ENCODE results near the gene CCNC.
A peak's percentile ranks its signal among the peaks of the same experiment; 100 is the strongest.

CCNC gene

GRCh38 chr6:99543968-99544367, 24.5 kb downstream of the CCNC start:
- no peak for DNase-seq

- no peak for DNase-seq
These were observed 37.8 kb downstream of the CCNC start for GRCh38 chr6:99530627-99531026.

DNA sequence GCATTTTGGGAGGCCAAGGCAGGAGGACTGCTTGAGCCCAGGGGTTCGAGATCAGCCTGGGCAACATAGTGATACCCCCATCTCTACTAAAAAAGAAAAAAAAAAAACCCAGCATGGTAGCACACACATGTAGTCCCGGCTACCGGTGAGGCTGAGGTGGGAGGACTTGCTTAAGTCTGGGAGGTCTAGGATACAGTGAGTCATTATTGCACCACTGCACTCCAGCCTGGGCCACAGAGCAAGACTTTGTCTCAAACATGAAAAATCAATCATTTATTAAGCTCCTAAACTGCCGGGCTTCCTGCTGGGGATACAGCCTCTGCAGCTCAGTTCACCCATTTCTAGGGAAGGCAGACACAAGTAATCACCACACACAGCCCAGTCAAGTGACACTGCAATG, 45.9 kb downstream of the CCNC start:
- DNase-seq: no peak

DNA sequence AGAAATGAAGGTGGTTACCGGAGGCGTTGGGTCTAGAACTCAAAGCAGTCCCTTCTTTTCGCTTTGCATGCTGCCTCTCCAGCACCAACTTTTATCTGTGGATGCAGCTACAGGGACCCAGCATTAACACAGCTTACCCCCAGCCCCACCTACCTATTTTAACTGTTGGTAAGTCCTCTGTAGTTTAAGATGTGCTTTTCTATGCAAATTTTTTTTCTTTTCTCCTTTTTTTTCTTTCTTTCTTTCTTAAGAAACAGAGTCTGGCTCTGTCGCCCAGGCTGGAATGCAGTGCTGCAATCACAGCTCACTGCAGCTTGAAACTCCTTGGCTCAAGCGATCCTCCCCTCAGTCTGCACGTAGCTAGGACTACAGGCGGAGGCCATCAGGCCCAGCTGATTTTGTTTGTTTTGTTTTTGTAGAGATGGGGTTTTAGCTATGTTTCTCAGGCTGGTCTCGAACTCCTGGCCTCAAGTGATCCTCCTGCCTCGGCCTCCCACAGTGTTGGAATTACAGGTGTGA, 46.8 kb downstream of the CCNC start:
- DNase-seq: no peak

- peak; percentile 66 to 76 for DNase-seq
These were observed 47.4 kb downstream of the CCNC start for GRCh38 chr6:99520855-99521632.

- DNase-seq: no peak
These were observed 49.0 kb downstream of the CCNC start for GRCh38 chr6:99519446-99519845.

DNA sequence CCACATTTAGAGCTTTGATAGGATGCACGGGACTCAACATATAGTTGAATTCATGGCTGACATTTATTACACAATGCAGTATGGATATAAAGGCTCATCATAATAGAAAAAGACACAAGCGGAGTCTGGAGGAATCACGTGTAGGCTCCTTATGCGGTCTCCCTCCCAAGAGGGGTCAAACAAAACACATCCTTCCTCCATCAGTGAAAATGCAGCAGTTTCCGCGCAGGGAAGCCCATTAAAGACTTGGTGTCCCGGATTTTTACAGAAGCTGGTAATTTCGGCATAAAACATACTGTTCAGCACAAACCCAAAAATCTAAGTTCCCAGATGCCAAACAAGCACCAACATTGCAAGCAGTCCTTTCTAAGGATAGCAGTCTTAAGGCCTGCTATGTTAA, 54.4 kb downstream of the CCNC start:
- DNase-seq: no peak

- no peak for DNase-seq
These were observed 56.4 kb downstream of the CCNC start for GRCh38 chr6:99512033-99512432.

- no peak for DNase-seq
These were observed 60.8 kb downstream of the CCNC start for GRCh38 chr6:99507648-99508047.

DNA sequence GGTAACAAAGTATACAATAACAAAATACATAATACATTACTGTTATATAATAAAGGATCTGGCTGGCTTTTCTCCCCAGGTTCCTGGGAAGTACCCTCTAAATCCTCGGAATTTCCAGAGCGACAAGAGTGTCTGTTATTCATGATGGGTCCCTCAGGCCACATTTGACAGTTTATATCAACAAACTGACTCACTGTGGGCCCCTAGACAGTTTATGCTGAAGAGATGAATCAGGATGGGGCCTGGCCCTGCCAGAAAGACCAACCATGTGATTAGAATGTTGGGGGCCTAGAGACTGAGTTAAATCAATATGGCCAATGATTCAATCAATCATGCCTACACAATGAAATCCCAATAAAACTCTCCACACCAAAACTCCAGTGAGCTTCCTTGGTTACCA, 66.7 kb downstream of the CCNC start:
- no peak for DNase-seq

- no peak for DNase-seq
These were observed 70.0 kb downstream of the CCNC start for GRCh38 chr6:99498421-99498820.

DNA sequence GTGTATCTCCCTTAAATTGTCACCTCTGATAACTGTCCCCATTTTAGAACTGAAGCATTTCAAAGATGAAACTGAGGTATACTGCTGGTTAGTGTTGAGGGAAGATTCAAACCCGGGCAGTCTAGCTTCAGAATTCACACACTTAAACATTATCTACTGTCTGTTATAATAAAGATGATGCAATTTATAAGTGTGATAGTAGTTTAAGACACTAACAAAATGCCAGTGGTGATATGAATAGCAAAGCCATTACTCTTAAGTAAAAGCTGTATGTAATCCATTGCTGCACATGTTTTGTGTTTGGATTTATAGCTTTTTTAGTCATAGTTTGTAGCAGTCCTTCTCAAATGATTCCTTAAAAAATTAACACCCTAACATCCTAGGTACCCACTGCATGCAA, 73.0 kb downstream of the CCNC start:
- no peak for DNase-seq
